WERI-Rb-1 (cell line): Measurements from ENCODE around the gene RFX2.
"Not testable (repeated sequence)": the region's sequence is repeated elsewhere in the genome, so short reads cannot be mapped to it uniquely, and the experiment has no call there.

Experiments
- DNase-seq: peaks from one replicate; pipeline ENCODE4 v3.0.0-alpha.2; 2020
- H3K27ac ChIP-seq: fragments of 250-450 bp; sonication (Bioruptor Pico); 2 replicates; pipeline ENCODE4 v1.5.1; 2020; ENCODE audit warnings: mild to moderate bottlenecking, moderate library complexity
- H3K27me3 ChIP-seq: fragments of 250-450 bp; sonication (Bioruptor Pico); 2 replicates; pipeline ENCODE4 v1.5.1; 2021; ENCODE audit warnings: mild to moderate bottlenecking, low read depth, moderate library complexity; ENCODE audit not compliant: insufficient read depth, severe bottlenecking
- H3K36me3 ChIP-seq: fragments of 250-450 bp; sonication (Bioruptor Pico); 2 replicates; pipeline ENCODE4 v1.5.1; 2020; ENCODE audit warnings: mild to moderate bottlenecking, moderate library complexity
- H3K4me3 ChIP-seq: 2 replicates; pipeline ENCODE4 v1.5.1; 2011; ENCODE audit warnings: low read depth, mild to moderate bottlenecking, control low read depth, low read length
- H3K9me3 ChIP-seq: fragments of 250-450 bp; sonication (Bioruptor Pico); 2 replicates; pipeline ENCODE4 v1.5.1; 2021; ENCODE audit warnings: mild to moderate bottlenecking, moderate library complexity; ENCODE audit not compliant: severe bottlenecking
- CTCF ChIP-seq: IDR thresholded peaks from 2 replicates; pipeline ENCODE4 v1.5.1; 2011; ENCODE audit warnings: low read depth, mild to moderate bottlenecking, control low read depth, inconsistent platforms, low read length

RFX2 gene

GRCh38 chr19:5988517-5989387 is 121.5 kb downstream of the RFX2 start:
- no peak for DNase-seq
- no peak for TF ChIP-seq CTCF
- no peak overlapping the region for H3K27ac ChIP-seq

GRCh38 chr19:5987077-5987818 is 123.1 kb downstream of the RFX2 start:
- Histone ChIP-seq H3K9me3 (no peaks in the 10 kb centered on the region), H3K4me3 (no peak overlapping the region), H3K27me3 (no peaks in the 10 kb centered on the region), H3K36me3 (no peaks in the 10 kb centered on the region; the same call in 1 of the 2 replicates), H3K27ac (no peak overlapping the region)
- peak; percentile 74 for DNase-seq
- peak; percentile 82 for TF ChIP-seq CTCF

More at GRCh38 chr19:5988517-5989387, 121.5 kb downstream of the RFX2 start:
- H3K27me3 ChIP-seq = no peaks in the 10 kb centered on the region
- H3K9me3 ChIP-seq = no peaks in the 10 kb centered on the region
- H3K4me3 ChIP-seq = no peak overlapping the region
- H3K36me3 ChIP-seq = no peaks in the 10 kb centered on the region; the same call in 1 of the 2 replicates

GRCh38 chr19:5985837-5986236 is 124.5 kb downstream of the RFX2 start:
- H3K27ac ChIP-seq, H3K27me3 ChIP-seq, H3K9me3 ChIP-seq, H3K4me3 ChIP-seq, DNase-seq, H3K36me3 ChIP-seq: not testable (repeated sequence)

- Histone ChIP-seq H3K27ac (no peak overlapping the region), H3K9me3 (no peaks in the 10 kb centered on the region), H3K27me3 (no peaks in the 10 kb centered on the region), H3K4me3 (no peak overlapping the region), H3K36me3 (peaks cover 4% of the 10 kb centered on the region; the same call in 1 of the 2 replicates)
- DNase-seq = no peak
- TF ChIP-seq CTCF = no peak
These were observed 125.1 kb downstream of the RFX2 start for GRCh38 chr19:5985098-5985783.

- Histone ChIP-seq H3K9me3 (no peaks in the 10 kb centered on the region), H3K36me3 (peaks cover 4% of the 10 kb centered on the region; the same call in 1 of the 2 replicates), H3K27ac (no peak overlapping the region), H3K4me3 (no peak overlapping the region), H3K27me3 (no peaks in the 10 kb centered on the region)
- DNase-seq = no peak
- TF ChIP-seq CTCF = no peak
These were observed 125.7 kb downstream of the RFX2 start for GRCh38 chr19:5984600-5984999.

GRCh38 chr19:5983367-5983955 is 126.8 kb downstream of the RFX2 start:
- no peak for DNase-seq
- Histone ChIP-seq H3K9me3 (no peaks in the 10 kb centered on the region), H3K36me3 (peaks cover 4% of the 10 kb centered on the region; the same call in 1 of the 2 replicates), H3K27me3 (no peaks in the 10 kb centered on the region), H3K27ac (no peak overlapping the region), H3K4me3 (no peak overlapping the region)
- no peak for TF ChIP-seq CTCF
